GM19372 (cell line): ENCODE data around the gene SERPINB10.

ENCODE experiments used
- ATAC-seq: cut with Tn5 transposase; IDR thresholded peaks from one replicate; pipeline ENCODE4 v1.9.1; 2021; ENCODE audit warnings: mild to moderate bottlenecking, low read depth, moderate library complexity; ENCODE audit not compliant: unreplicated experiment

Gene SERPINB10

GRCh38 chr18:63977040-63977439 lies 69.3 kb downstream of the SERPINB10 start:
- no peak for ATAC-seq

DNA sequence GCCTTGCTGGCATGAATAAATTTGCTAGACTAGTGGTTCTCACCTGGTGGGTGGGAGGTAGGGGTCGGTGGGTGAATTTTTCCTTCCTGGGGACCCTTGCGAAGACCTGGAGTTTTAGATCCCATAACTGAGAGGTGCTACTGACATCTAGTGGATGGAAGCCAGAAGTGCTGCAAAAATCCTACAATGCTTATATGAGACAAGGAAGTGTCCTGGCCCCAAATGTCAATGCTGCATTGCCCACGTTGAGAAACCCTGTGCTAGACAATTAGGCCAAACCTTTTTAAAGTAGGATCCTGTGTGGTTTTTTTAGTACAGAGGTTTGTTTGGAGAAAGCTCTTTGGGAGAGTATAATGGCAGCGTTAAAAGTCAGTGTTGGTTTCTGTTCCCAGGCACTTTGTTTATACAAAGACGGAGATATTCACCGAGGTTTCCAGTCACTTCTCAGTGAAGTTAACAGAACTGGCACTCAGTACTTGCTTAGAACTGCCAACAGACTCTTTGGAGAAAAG lies 71.7 kb downstream of the SERPINB10 start:
- ATAC-seq: peak; percentile 67

- no peak for ATAC-seq
Measured at GRCh38 chr18:63980027-63980426, 72.3 kb downstream of the SERPINB10 start.

DNA sequence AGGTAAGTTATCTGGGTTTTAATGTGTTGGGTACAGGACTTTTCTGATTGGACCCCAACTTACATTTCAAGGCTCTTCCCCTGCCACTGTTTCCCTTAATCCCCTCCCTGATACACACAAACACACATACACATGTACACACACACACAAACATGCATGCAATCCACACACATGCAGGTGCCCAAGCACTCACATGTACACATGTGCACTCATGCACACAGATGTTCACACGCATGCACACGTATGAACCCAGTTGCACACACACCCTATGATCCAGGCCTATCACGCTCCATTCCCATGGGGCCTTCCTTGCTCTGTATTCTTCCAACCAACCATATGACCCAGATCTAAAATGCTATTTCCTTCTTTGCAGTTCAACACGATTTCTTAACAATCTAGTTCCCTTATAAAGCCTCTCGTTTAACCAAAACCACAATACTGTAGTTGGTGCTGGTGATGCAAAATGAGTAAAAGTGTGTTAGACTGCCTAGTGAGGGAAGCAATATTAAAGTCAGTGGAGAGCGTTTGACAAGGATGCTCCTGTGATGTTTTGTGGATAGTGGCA lies 73.2 kb downstream of the SERPINB10 start:
- ATAC-seq: no peak

DNA sequence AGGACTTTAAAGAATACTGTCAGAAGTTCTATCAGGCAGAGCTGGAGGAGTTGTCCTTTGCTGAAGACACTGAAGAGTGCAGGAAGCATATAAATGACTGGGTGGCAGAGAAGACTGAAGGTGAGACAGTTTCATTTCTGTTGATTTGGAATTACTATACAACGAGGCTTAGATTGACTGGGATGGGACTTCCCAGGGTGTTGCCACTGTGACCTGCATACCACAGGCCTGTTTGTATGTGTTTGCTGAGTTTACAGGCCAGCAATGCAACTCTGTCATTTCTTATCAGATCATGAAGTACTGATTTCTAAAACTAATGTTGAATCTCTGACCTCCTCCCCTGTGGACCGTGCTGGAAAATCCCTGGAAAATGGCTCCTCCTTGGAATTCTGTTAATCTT lies 74.0 kb downstream of the SERPINB10 start:
- ATAC-seq: no peak

- no peak for ATAC-seq
Measured at GRCh38 chr18:63982361-63982760, 74.6 kb downstream of the SERPINB10 start.
